H1 (cell line): ENCODE results near the gene SRRT. TPM values are rescaled to one million over a fixed set of nuclear protein-coding genes. Genes with fewer than 3 reads are reported as not detected.

Experiments used
- CHD1 ChIP-seq: IDR thresholded peaks from 2 replicates; pipeline ENCODE4 v1.6.1; 2012; ENCODE audit warnings: low read depth, low read length, improper control_type of control experiment
- KDM4A ChIP-seq: IDR thresholded peaks from one replicate; pipeline ENCODE4 v1.7.1; 2012; ENCODE audit warnings: low read depth, mild to moderate bottlenecking, moderate library complexity, low read length, inconsistent platforms; ENCODE audit not compliant: severe bottlenecking
- RAD21 ChIP-seq, 2 experiments: IDR thresholded peaks in 1 of 2; conservative IDR thresholded peaks in 1 of 2; 2 replicates each; pipeline ENCODE4 v1.6.1; 2011; ENCODE audit warnings: low read depth in 2 of 2, low read length in 2 of 2, improper control_type of control experiment in 1 of 2, inconsistent platforms in 1 of 2, mild to moderate bottlenecking in 1 of 2, moderate library complexity in 1 of 2
- SP1 ChIP-seq: IDR thresholded peaks from 2 replicates; pipeline ENCODE4 v1.6.1; 2011; ENCODE audit warnings: low read depth, low read length
- TCF12 ChIP-seq: IDR thresholded peaks from 2 replicates; pipeline ENCODE4 v1.6.1; 2011; ENCODE audit warnings: low read depth, mild to moderate bottlenecking, low read length
- polyA plus RNA-seq, 7 experiments: library from polyadenylated mRNA; depleted of rRNA in 3 of 7; stranded (reverse) in 5 of 7; unstranded in 2 of 7; fragments of >200 nt in 5 of 7; fragments of 200-250 nt in 2 of 7; gene quantifications; 1 replicate in 5 of 7; 2 replicates in 1 of 7; 4 replicates in 1 of 7; pipeline versions ENCODE4 v1.2.1 to v1.2.3, GENCODE V29; 2011 to 2013; ENCODE audit warnings: missing spikeins in 2 of 7, mixed read lengths in 2 of 7
- total RNA-seq: library from RNA; stranded (reverse); fragmentation: NEBNext Ultra II Directional; extraction: Animal tissue kit (Norgen Biotek cat#: 25700); gene quantifications from 2 replicates; pipeline ENCODE4 v1.2.1, GENCODE V29; 2021

The SRRT gene
- total and polyA plus RNA-seq, 2 of the 8 experiments (the other 6 are each of a cell fraction or from before 2014, with no cell fraction given): 66.7 to 237 TPM

DNA sequence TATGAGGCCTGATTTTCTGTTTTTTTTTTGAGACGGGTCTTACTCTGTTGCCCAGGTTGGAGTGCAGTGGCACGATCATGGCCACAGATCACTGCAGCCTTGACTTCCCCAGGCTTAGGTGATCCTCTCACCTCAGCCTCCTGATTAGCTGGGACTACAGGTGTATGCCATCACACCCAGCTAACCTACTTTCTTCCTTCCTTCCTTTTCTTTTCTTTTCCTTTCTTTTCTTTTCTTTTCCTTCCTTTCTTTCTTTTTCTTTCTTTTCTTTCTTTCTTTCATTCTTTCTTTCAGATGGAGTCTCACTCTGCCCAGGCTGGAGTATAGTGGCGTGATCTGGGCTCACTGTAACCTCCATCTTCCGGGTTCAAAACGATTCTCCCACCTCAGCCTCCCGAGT lies 3.8 kb downstream of the SRRT start (continued):
- TF ChIP-seq RAD21 (IDR thresholded peaks at IDR 0.05 in 1 of 2, conservative IDR thresholded peaks at IDR 0.05 in 1 of 2; ENCODE audit: low read depth in 2 of 2, low read length in 2 of 2) (no peak), CHD1 (no peak), SP1 (no peak), KDM4A (no peak), TCF12 (no peak)
